Stimulated activated CD4-positive, alpha-beta T cell treated with anti-CD3 and anti-CD28 coated beads, Interleukin-2, amount 100 ng/mL, for 4 hours (primary cell): ENCODE data around the gene ZBTB21.
"Not testable (repeated sequence)": the region's sequence is repeated elsewhere in the genome, so short reads cannot be mapped to it uniquely, and the experiment has no call there.

Experiments used
- DNase-seq: peaks from one replicate; pipeline ENCODE4 v3.0.0-alpha.2; 2020; ENCODE audit warnings: low read depth

ZBTB21 gene

DNA sequence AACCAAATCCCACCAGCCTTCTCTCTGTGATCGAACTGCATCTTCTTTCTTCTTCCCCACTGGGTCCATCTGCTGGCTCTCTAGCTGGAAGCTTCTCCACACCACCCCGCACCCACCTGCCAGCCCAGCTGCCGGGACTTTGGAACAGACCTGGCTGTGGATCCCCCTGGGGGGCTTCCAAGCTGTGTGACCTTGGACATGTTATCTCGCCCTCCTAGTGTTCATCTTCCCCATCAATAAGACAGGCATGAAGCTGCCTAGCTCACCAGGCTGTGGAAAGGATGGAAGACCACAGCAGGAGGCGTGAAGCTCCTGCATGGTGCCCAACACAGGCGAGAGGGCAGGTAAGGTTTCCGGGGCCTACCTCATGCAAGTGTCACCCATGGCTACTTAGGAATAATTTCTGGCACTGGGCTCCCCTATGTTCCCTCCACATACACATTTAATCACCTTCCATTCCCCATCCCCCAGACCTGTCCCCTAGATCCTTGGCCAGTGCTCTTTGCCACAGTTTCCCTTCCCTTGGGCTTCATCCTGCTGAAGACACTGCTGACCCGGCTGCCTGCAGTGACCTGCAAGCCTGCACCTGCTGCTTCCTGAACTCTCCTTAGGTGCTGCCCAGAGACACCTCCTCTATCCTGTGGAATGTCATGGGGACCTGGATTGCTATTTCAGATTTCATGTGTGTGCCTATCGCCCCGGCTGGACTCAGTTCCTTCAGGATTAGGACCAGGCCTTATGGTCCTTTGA lies 43.1 kb downstream of the ZBTB21 start:
- DNase-seq, result no peak

DNA sequence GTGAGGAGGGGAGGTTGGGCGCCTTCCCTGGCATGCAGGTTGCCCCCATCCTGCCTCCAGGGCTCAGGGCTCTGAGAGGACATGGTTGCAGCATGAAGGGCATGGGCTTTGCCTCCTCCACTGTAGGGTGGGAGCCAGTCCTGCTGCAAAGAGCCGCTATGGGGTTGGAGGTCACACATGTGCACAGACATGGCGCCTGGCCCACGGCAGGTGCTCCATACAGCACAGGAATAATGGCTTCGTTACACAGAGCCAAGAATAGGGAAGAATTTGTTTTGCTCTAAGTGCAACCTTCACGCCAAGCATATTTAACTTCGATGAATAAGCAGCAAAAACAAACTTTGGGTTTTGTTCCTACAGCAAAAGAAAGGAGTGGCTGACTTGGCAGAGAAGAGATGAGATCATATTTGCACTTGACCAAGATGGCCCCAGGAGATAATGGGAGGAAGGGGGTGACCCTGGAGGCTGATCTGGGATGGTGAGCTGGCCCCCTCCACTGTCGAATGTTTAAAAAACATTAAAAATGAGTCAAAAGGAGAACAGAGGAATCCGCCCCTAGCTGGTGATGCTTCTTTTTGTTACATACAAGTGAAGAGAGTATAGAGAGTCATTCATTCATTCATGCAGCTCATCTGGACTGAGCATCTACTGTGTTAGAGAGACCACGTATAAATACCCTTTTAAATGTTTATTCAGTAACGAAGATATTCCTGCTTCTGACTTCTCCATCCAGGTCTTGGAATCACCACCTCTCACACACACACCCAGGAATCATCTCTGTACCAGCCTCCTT lies 43.9 kb downstream of the ZBTB21 start:
- no peak for DNase-seq

- no peak for DNase-seq
These were observed 44.6 kb downstream of the ZBTB21 start for GRCh38 chr21:41965461-41966013.

GRCh38 chr21:41965045-41965444 lies 45.1 kb downstream of the ZBTB21 start:
- no peak for DNase-seq

- no peak for DNase-seq
These were observed 46.0 kb downstream of the ZBTB21 start for GRCh38 chr21:41964171-41964570.

DNA sequence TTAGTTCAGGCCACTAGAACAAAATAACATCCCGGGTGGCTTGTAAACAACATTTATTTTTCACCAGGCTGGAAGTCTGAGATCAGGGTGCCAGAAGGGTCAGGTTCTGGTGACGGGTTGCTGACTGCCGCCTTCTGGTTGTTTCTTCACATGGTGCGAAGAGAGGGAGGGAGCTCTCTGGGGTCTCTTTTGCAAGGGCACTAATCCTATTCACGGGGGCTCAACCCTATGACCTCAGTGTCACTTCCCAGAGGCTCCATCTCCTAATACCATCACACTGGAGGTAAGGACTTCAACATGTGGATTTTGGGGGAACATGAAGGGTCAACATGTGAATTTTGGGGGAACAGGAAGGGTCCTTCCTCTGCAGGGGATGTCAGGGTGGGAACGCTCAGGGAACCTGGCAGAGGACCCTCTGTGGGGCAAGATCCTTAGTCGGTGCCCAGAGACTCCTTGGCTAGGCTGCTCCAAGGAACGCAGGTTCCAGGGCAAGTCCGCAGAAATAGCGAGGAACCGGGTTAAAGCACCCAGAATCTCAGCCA lies 47.7 kb downstream of the ZBTB21 start:
- no peak for DNase-seq

DNA sequence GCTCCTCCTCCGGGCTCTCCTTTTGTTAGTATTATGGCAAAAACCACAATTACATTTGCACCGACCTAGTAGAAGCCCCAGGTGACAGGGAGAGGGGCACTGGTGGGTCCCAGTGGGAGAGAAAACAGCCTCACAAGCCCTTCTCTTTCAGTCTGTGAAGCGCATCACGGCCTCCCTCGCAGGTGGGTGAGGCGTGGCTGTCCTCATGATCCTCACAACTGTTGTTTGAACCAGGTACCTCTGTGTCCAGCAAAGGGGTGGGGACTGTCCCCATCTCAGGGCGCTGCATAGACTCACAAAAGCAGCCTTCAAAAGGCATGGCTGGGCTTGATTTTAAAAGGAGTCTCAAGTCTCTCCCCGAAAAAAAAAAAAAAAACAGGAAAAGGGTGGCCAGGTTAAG lies 48.4 kb downstream of the ZBTB21 start:
- no peak for DNase-seq

GRCh38 chr21:41961282-41961701 lies 48.9 kb downstream of the ZBTB21 start:
- no peak for DNase-seq

DNA sequence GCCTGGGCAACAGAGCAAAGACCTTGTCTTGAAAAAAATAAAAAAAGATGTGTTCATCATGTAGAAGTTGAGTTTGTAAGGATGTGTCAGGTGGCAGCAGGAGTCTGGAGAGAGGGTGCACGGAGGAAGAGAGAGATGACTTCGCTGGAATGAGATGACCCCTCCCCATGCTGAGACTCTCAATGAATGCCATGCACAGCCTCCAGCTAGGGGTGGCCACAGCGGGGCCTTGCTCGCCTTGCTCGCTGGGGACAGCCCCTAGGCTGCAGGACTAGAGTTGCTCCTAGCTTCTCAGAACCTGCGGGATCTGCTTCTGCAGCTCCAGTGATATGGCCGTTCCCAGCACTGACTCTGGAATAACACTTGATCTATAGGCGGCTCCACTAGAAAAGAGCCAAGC lies 49.8 kb downstream of the ZBTB21 start:
- DNase-seq, result no peak

DNA sequence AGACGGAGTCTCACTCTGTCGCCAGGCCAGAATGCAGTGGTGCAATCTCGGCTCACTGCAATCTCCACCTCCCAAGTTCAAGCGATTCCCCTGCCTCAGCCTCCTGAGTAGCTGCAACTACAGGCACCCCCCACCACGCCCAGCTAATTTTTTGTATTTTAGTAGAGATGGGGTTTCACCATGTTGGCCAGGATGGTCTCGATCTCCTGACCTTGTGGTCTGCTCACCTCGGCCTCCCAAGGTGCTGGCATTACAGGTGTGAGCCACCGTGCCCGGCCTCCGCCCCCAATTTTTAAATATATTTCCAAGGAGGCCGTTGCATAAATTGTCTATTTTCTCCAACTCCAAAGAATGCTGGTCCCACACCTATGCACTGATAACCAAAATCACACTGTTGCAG lies 50.5 kb downstream of the ZBTB21 start:
- DNase-seq, result not testable (repeated sequence)

DNA sequence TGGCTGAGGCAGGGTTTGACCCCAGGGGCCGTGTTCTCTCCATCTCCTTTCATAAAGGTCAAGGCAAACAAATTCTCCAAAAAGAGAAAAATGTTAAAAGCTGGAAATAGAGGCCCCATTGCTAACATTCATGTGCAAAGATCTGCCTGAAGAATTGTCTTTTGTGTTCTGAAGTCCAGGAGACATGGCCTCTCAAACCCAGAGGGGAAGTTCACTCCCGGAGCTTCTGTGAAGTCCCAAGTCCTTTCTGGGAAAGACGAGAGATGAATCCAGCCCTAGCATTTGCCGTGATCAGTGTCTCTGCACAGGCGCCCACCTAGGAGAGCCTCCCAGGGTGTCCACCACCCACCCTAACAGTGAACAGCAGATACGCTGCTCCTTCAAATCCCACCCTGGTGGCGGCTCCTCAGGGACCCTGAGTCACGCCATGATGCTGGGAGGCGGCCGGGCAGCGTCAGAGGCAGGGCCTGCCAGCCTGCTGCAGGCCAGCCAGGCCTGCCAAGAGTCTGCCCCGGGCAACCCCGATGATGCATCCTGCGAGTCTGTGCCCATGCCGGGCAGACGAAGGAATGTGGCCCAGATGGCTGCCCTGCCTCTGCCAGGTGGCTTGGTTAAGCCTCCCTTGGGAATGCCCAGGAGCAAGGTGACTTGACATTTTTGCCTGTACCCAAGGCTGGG lies 51.1 kb downstream of the ZBTB21 start:
- DNase-seq, result no peak

DNA sequence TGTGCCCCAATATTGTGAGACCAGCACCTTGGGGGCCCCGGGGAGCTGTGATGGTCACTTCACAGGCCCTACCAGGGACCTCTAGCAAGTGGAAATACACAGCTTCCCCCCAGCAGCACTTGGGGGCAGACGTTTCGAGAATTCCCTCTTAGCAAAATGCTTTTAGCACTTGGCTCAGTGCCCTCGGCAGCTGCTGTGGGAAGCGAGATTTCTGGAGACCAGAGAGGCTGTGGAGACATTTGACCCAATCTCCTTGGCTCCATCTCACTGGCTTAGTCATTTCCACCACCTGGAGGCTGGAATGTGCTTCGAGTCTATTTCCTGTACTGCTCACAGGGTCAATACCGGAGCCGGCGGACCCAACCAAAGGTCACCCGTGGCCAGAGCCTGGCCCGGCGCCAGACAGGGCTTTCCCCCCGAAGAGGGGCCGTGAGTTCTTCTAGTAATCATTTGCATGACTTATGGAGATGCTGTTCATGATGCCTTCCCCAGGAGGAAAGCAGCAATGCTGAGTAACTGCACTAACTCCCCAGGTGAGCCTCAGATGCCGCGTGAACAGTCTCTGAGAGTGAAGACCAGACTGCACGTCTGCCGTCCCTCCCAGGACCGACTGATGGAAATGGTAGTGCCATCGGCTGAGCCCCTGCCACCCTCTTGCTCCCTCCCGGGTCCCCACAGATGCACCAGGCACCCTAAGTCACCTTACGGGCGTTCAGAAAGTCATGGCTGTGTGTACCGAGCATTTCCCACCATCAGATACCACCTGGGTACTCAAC lies 52.0 kb downstream of the ZBTB21 start:
- no peak for DNase-seq

DNA sequence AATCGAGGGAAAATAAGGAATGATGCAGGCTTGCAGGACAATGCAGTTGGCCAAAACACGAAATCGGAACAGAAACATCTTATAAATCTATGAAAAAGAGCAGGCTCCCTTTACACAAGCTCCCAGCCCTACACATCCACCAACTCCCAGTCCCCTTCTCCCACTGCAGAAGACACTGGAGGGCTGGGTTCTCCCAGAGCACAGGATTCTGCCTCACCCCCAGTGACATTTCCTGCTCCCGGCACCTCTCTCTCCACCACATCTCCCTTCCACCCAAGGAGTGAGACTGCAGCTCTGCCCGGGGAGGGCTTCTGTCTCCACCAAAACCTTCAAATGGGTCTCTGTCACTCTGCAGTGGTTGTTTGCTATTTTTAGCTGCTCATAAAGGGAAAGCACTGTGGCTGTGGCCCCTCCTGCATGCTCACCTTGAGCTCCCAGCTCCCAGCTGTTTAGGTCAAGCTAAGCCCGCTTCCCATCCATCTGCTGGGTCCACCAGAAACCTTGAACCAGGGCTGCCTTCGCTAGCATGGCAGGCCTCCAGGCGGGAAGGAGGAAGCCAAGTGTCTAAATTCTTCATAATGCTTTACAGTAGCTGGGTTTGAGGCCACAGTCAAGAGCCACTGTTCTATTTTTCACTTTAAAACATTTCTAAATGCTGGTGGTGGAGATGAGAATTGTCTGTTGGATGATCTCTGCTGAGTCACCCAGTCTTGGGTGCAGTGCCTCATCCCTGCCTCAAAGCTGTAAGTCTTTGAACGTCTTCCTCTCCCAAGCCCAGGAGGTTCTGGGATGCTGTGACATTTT lies 53.0 kb downstream of the ZBTB21 start:
- no peak for DNase-seq

DNA sequence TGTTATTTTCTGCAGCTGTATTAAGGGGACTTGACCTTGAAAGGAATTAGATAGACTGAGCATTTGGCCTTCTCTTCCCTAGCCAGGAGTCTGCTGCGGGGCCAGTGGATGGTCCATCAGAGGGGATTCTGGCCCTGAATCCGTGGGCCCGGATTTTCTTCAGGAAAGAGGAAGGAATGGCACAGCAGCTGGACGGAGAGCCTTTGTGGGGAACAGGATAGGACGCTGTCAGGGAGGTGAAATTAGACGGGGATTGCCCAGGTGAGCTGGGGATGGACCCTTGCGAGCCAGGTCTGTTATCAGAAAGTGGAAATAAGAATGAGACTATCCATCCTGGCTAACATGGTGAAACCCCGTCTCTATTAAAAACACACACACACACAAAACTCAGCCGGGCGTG lies 54.6 kb downstream of the ZBTB21 start:
- no peak for DNase-seq

GRCh38 chr21:41954654-41955499 lies 55.3 kb downstream of the ZBTB21 start:
- DNase-seq, result no peak

- DNase-seq, result no peak
These were observed 56.1 kb downstream of the ZBTB21 start, which contains the start of gene C2CD2 for GRCh38 chr21:41953831-41954653. TSS of gene C2CD2 (minus strand) at chr21:41954018. CDS start at chr21:41953648, 370 bp downstream.

DNA sequence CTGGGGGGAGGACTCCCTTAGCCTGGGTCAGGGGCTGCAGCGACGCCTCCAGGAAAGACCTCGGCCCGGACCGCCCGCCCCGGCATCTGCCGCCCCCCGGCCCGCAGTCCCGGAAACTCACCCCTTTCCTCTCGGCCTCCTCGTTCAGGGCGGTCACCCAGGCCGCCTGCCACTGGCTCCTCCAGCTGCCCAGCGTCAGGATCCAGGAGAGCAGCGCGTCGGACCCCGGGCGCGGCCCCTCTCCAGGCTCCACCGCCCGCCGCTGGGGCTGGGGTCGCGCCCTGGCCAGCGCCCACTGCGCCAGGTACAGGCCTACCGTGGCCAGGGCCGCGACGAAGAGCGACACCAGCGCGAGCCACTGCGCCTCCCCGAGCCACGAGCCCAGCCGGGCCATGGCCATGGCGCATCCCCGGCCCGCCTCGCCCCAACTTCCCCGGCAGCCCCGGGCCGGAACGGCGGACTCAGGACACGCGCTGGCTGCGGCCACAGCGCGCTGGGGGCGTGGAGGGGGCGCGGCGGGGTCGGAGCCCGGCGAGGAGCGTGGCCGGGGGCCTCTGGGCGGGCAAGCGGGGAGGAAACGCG lies 56.8 kb downstream of the ZBTB21 start:
- no peak for DNase-seq

DNA sequence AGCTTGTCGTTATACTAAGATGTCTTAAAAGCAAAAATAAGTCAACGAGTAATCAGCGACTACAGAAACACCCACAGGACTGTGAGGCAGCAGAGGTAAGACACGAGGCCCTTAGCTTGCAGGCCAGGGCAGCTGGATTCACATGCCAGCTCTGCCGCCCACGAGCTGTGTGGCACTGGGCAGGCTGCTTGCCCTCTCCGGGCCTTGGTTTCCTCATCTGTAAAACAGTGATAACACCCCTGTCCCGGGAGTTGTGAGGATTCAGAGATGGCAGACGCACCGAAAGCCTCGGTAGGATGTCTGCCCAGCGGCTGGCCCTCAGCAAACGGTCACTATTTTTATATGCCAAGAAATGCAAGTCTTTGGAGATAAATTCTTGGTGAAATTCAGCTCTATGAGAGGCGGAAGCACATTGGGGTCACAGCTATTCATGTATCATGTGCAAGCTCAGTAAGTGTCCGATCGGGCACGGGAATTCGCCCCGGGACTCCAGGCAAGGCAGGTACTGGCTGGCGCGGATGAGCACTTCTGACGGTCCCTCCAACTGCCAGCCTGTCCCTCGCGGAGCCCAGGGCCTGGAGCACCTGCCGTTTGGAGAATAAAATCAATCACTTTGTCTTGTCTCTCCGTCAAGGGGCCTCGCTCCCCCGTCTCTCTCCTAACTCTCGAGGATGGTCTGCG lies 57.5 kb downstream of the ZBTB21 start:
- no peak for DNase-seq
